HEK293 (cell line): ENCODE measurements around the gene ACKR4.

Experiments used
- CTCF ChIA-PET: fragments of 350-600 bp; formaldehyde crosslinking; extraction: SDS; loops from one replicate; lab custom pipeline; 2021; ENCODE audit warnings: antibody characterized with exemption; lab: Yijun Ruan, JAX
- POLR2A ChIA-PET: fragments of 300-600 bp; formaldehyde crosslinking; extraction: SDS; loops from one replicate; lab custom pipeline; 2020; ENCODE audit warnings: antibody characterized with exemption, inconsistent platforms; lab: Yijun Ruan, JAX
- H3K27ac ChIP-seq: fragments of 200-500 bp; sonication (Bioruptor generic); 2 replicates; pipeline ENCODE4 v1.5.1; 2014; ENCODE audit warnings: low read depth, low read length, control low read depth, inconsistent platforms; ENCODE audit errors: extremely low read depth
- H3K36me3 ChIP-seq, 2 experiments: fragments of 200-500 bp in 1 of 2; sonication (Bioruptor generic) in 1 of 2; 1 replicate in 1 of 2; 2 replicates in 1 of 2; pipeline ENCODE4 v1.5.1; 2014 to 2017; ENCODE audit warnings: inconsistent platforms in 2 of 2, low read length in 2 of 2; ENCODE audit not compliant: control insufficient read depth in 2 of 2, insufficient read depth in 1 of 2
- H3K4me1 ChIP-seq: fragments of 200-500 bp; sonication (Bioruptor generic); 2 replicates; pipeline ENCODE4 v1.5.1; 2014; ENCODE audit warnings: mild to moderate bottlenecking, low read length, inconsistent platforms; ENCODE audit not compliant: control insufficient read depth, insufficient read depth
- H3K4me3 ChIP-seq: 2 replicates; pipeline ENCODE4 v1.5.1; 2011; ENCODE audit warnings: low read depth, mild to moderate bottlenecking, control low read depth, low read length, moderate library complexity
- H3K9me3 ChIP-seq: fragments of 200-500 bp; sonication (Bioruptor generic); 2 replicates; pipeline ENCODE4 v1.5.1; 2014; ENCODE audit warnings: low read depth, low read length, inconsistent platforms; ENCODE audit not compliant: control insufficient read depth, insufficient read depth
- GLIS2 ChIP-seq: fragments of 450-650 bp; formaldehyde crosslinking; IDR thresholded peaks from 2 replicates; pipeline ENCODE4 v1.5.1; 2016; ENCODE audit warnings: missing biosample characterization, missing genetic modification characterization
- KLF10 ChIP-seq: fragments of 450-650 bp; IDR thresholded peaks from 2 replicates; pipeline ENCODE4 v1.5.1; 2018; ENCODE audit warnings: missing biosample characterization, mild to moderate bottlenecking, missing genetic modification characterization
- KLF9 ChIP-seq: fragments of 450-650 bp; formaldehyde crosslinking; IDR thresholded peaks from 2 replicates; pipeline ENCODE4 v1.5.1; 2016; ENCODE audit warnings: missing biosample characterization, missing genetic modification characterization, low read depth
- OVOL3 ChIP-seq: fragments of 450-650 bp; formaldehyde crosslinking; IDR thresholded peaks from 2 replicates; pipeline ENCODE4 v1.5.1; 2016; ENCODE audit warnings: missing biosample characterization, missing genetic modification characterization
- ZBTB8A ChIP-seq: fragments of 450-650 bp; formaldehyde crosslinking; IDR thresholded peaks from 2 replicates; pipeline ENCODE4 v1.5.1; 2016; ENCODE audit warnings: missing biosample characterization, missing genetic modification characterization
- ZFHX2 ChIP-seq: fragments of 450-650 bp; formaldehyde crosslinking; conservative IDR thresholded peaks from 2 replicates; pipeline ENCODE4 v1.5.1; 2016; ENCODE audit warnings: missing biosample characterization, missing genetic modification characterization
- ZNF223 ChIP-seq: fragments of 450-650 bp; formaldehyde crosslinking; IDR thresholded peaks from 2 replicates; pipeline ENCODE4 v1.5.1; 2016; ENCODE audit warnings: missing biosample characterization, missing genetic modification characterization
- ZNF302 ChIP-seq: fragments of 450-650 bp; formaldehyde crosslinking; IDR thresholded peaks from 2 replicates; pipeline ENCODE4 v1.5.1; 2016; ENCODE audit warnings: missing biosample characterization, missing genetic modification characterization, low read depth
- ZNF324 ChIP-seq: fragments of 450-650 bp; formaldehyde crosslinking; IDR thresholded peaks from 2 replicates; pipeline ENCODE4 v1.5.1; 2016; ENCODE audit warnings: missing biosample characterization, missing genetic modification characterization
- ZNF394 ChIP-seq: fragments of 450-650 bp; formaldehyde crosslinking; IDR thresholded peaks from 2 replicates; pipeline ENCODE4 v1.5.1; 2016; ENCODE audit warnings: missing biosample characterization, missing genetic modification characterization, mild to moderate bottlenecking, moderate library complexity, borderline replicate concordance
- ZNF433 ChIP-seq: fragments of 450-650 bp; formaldehyde crosslinking; IDR thresholded peaks from 2 replicates; pipeline ENCODE4 v1.5.1; 2016; ENCODE audit warnings: missing biosample characterization, missing genetic modification characterization, low read depth
- ZNF514 ChIP-seq: fragments of 450-650 bp; formaldehyde crosslinking; IDR thresholded peaks from 2 replicates; pipeline ENCODE4 v1.5.1; 2016; ENCODE audit warnings: missing biosample characterization, missing genetic modification characterization
- ZNF529 ChIP-seq: fragments of 450-650 bp; formaldehyde crosslinking; IDR thresholded peaks from 2 replicates; pipeline ENCODE4 v1.5.1; 2017; ENCODE audit warnings: missing genetic modification characterization, missing biosample characterization; ENCODE audit not compliant: insufficient replicate concordance
- ZNF544 ChIP-seq: fragments of 450-650 bp; formaldehyde crosslinking; IDR thresholded peaks from 2 replicates; pipeline ENCODE4 v1.5.0; 2017; ENCODE audit warnings: missing biosample characterization, missing genetic modification characterization
- ZNF777 ChIP-seq: fragments of 450-650 bp; formaldehyde crosslinking; IDR thresholded peaks from 2 replicates; pipeline ENCODE4 v1.5.1; 2017; ENCODE audit warnings: missing biosample characterization, missing genetic modification characterization, borderline replicate concordance
- TF ChIP-seq, protein P1 (sequence below): fragments of 450-650 bp; formaldehyde crosslinking; IDR thresholded peaks from 2 replicates; pipeline ENCODE4 v1.5.1; 2017; ENCODE audit warnings: missing biosample characterization, missing genetic modification characterization
- TF ChIP-seq, protein P2 (sequence below): fragments of 450-650 bp; formaldehyde crosslinking; IDR thresholded peaks from 2 replicates; pipeline ENCODE4 v1.5.1; 2016; ENCODE audit warnings: missing biosample characterization, missing genetic modification characterization
- TF ChIP-seq, protein P3 (sequence below): fragments of 450-650 bp; formaldehyde crosslinking; IDR thresholded peaks from 2 replicates; pipeline ENCODE4 v1.5.1; 2016; ENCODE audit warnings: missing biosample characterization, missing genetic modification characterization
- TF ChIP-seq, protein P4 (sequence below): fragments of 450-650 bp; formaldehyde crosslinking; IDR thresholded peaks from 2 replicates; pipeline ENCODE4 v1.5.1; 2016; ENCODE audit warnings: missing biosample characterization, missing genetic modification characterization
- TF ChIP-seq, protein P5 (sequence below): fragments of 450-650 bp; formaldehyde crosslinking; IDR thresholded peaks from 2 replicates; pipeline ENCODE4 v1.5.1; 2016; ENCODE audit warnings: missing biosample characterization, missing genetic modification characterization, borderline replicate concordance
- TF ChIP-seq, protein P6 (sequence below): fragments of 450-650 bp; formaldehyde crosslinking; IDR thresholded peaks from 2 replicates; pipeline ENCODE4 v1.5.1; 2016; ENCODE audit warnings: missing biosample characterization, missing genetic modification characterization
- TF ChIP-seq, protein P7 (sequence below): fragments of 450-650 bp; formaldehyde crosslinking; IDR thresholded peaks from 2 replicates; pipeline ENCODE4 v1.5.1; 2017; ENCODE audit warnings: missing biosample characterization, missing genetic modification characterization
- TF ChIP-seq, protein P8 (sequence below): fragments of 450-650 bp; formaldehyde crosslinking; IDR thresholded peaks from 2 replicates; pipeline ENCODE4; 2016; ENCODE audit warnings: missing biosample characterization, missing genetic modification characterization

ACKR4 gene

DNA sequence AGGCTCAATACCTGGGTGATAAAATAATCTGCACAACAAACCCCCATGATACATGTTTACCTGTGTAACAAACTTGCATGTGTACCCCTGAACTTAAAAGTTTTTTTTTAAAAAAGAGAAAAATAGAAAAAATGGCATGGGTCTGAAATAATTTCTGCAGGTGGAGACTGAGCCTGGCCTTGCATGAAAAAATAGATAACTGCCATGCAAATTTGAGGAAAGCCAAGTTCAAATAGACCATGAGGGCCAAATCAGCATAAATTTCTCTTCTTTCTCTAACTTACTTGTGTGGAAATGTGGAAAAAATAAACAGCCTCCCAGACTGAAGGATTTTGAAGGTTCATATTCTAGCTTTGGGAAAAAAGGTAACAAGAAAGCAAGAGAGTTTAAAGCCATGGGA lies 744 bp upstream of the ACKR4 start (continued):
- TF ChIP-seq ZNF544 (tag by site-specific recombination): no peak
- no peak for TF ChIP-seq ZNF223
- no peak for TF ChIP-seq ZNF529 (tag by site-specific recombination)
- TF ChIP-seq KLF10: no peak
- no peak for TF ChIP-seq OVOL3 (tag by site-specific recombination)
- TF ChIP-seq ZNF302 (tag by site-specific recombination): no peak

DNA sequence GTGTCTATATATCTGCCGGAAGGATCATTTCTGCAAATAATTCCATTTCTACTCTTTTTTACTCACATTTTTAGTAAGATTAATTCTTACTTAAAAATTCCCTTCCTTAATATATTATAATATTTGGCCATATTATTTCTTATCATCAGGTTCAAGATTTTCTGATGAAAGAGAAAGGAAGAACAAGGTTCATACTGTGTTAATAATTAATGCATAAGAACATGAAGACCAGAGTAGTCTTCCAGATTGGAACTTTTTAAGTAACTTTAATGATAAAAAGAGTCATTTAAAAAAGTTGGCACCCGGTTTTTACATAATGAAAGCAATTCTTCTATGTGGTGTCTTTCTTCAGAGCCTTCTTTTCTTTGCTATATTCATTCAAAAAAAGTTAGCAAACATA lies 590 bp downstream of the ACKR4 start:
- POLR2A ChIA-PET: no interaction called here
- H3K9me3 ChIP-seq: no peaks in the 10 kb centered on the region
- no peak overlapping the region for H3K4me3 ChIP-seq
- TF ChIP-seq, protein P1, sequence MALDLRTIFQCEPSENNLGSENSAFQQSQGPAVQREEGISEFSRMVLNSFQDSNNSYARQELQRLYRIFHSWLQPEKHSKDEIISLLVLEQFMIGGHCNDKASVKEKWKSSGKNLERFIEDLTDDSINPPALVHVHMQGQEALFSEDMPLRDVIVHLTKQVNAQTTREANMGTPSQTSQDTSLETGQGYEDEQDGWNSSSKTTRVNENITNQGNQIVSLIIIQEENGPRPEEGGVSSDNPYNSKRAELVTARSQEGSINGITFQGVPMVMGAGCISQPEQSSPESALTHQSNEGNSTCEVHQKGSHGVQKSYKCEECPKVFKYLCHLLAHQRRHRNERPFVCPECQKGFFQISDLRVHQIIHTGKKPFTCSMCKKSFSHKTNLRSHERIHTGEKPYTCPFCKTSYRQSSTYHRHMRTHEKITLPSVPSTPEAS (tag by site-specific recombination): no peak
- TF ChIP-seq, protein P2, sequence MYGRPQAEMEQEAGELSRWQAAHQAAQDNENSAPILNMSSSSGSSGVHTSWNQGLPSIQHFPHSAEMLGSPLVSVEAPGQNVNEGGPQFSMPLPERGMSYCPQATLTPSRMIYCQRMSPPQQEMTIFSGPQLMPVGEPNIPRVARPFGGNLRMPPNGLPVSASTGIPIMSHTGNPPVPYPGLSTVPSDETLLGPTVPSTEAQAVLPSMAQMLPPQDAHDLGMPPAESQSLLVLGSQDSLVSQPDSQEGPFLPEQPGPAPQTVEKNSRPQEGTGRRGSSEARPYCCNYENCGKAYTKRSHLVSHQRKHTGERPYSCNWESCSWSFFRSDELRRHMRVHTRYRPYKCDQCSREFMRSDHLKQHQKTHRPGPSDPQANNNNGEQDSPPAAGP (tag by site-specific recombination): no peak
- no peak for TF ChIP-seq ZNF433 (tag by site-specific recombination)
- TF ChIP-seq, protein P3, sequence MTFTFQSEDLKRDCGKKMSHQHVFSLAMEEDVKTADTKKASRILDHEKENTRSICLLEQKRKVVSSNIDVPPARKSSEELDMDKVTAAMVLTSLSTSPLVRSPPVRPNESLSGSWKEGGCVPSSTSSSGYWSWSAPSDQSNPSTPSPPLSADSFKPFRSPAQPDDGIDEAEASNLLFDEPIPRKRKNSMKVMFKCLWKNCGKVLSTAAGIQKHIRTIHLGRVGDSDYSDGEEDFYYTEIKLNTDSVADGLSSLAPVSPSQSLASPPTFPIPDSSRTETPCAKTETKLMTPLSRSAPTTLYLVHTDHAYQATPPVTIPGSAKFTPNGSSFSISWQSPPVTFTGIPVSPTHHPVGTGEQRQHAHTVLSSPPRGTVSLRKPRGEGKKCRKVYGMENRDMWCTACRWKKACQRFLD (tag by site-specific recombination): no peak
- no peak for TF ChIP-seq ZFHX2 (tag by site-specific recombination)
- no peak for TF ChIP-seq KLF9
- H3K4me1 ChIP-seq: no peaks in the 10 kb centered on the region
- H3K27ac ChIP-seq: no peak overlapping the region
- CTCF ChIA-PET: no interaction called here
- H3K36me3 ChIP-seq: peaks cover 0 to 7% of the 10 kb centered on the region in 2 experiments; a peak in 2 of 3 replicates

DNA sequence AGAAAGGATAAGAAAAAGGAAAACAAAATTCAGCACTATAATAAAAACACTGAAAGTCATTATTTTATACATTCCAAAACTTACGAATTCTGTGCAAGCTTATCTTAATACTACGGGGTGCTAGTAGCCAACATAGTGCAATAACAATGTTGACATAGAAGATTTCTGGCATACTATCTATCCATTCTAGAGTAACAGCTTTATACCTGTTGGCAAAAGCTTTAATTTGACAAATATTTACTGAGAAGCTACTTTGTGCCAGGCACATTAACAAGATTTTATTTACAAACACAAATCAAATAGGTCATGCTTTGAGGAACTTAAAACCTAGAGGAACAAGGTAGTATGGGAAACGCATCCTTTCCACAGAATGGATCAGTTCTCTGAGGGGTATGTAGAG lies 1.1 kb downstream of the ACKR4 start:
- CTCF ChIA-PET: no interaction called here
- H3K27ac ChIP-seq: no peak overlapping the region
- POLR2A ChIA-PET: interaction anchor here (0.5 kb wide), 1 partner anchor 516 kb away, joined by 3 read pairs; no protein-coding TSS in a partner anchor
- peaks cover 0 to 12% of the 10 kb centered on the region in 2 experiments; a peak in 2 of 3 replicates for H3K36me3 ChIP-seq
- no peaks in the 10 kb centered on the region for H3K4me1 ChIP-seq
- H3K9me3 ChIP-seq: no peaks in the 10 kb centered on the region
- no peak overlapping the region for H3K4me3 ChIP-seq
- TF ChIP-seq, protein P4, sequence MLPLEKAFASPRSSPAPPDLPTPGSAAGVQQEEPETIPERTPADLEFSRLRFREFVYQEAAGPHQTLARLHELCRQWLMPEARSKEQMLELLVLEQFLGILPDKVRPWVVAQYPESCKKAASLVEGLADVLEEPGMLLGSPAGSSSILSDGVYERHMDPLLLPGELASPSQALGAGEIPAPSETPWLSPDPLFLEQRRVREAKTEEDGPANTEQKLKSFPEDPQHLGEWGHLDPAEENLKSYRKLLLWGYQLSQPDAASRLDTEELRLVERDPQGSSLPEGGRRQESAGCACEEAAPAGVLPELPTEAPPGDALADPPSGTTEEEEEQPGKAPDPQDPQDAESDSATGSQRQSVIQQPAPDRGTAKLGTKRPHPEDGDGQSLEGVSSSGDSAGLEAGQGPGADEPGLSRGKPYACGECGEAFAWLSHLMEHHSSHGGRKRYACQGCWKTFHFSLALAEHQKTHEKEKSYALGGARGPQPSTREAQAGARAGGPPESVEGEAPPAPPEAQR: no peak
- TF ChIP-seq ZNF324 (tag by site-specific recombination): no peak
- no peak for TF ChIP-seq GLIS2 (tag by site-specific recombination)
- no peak for TF ChIP-seq ZBTB8A (tag by site-specific recombination)
- TF ChIP-seq ZNF394 (tag by site-specific recombination): no peak
- TF ChIP-seq, protein P5, sequence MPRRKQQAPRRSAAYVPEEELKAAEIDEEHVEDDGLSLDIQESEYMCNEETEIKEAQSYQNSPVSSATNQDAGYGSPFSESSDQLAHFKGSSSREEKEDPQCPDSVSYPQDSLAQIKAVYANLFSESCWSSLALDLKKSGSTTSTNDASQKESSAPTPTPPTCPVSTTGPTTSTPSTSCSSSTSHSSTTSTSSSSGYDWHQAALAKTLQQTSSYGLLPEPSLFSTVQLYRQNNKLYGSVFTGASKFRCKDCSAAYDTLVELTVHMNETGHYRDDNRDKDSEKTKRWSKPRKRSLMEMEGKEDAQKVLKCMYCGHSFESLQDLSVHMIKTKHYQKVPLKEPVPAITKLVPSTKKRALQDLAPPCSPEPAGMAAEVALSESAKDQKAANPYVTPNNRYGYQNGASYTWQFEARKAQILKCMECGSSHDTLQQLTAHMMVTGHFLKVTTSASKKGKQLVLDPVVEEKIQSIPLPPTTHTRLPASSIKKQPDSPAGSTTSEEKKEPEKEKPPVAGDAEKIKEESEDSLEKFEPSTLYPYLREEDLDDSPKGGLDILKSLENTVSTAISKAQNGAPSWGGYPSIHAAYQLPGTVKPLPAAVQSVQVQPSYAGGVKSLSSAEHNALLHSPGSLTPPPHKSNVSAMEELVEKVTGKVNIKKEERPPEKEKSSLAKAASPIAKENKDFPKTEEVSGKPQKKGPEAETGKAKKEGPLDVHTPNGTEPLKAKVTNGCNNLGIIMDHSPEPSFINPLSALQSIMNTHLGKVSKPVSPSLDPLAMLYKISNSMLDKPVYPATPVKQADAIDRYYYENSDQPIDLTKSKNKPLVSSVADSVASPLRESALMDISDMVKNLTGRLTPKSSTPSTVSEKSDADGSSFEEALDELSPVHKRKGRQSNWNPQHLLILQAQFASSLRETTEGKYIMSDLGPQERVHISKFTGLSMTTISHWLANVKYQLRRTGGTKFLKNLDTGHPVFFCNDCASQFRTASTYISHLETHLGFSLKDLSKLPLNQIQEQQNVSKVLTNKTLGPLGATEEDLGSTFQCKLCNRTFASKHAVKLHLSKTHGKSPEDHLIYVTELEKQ (tag by site-specific recombination): no peak
- TF ChIP-seq, protein P6, sequence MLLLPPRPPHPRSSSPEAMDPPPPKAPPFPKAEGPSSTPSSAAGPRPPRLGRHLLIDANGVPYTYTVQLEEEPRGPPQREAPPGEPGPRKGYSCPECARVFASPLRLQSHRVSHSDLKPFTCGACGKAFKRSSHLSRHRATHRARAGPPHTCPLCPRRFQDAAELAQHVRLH (tag by site-specific recombination): no peak
- TF ChIP-seq, protein P7, sequence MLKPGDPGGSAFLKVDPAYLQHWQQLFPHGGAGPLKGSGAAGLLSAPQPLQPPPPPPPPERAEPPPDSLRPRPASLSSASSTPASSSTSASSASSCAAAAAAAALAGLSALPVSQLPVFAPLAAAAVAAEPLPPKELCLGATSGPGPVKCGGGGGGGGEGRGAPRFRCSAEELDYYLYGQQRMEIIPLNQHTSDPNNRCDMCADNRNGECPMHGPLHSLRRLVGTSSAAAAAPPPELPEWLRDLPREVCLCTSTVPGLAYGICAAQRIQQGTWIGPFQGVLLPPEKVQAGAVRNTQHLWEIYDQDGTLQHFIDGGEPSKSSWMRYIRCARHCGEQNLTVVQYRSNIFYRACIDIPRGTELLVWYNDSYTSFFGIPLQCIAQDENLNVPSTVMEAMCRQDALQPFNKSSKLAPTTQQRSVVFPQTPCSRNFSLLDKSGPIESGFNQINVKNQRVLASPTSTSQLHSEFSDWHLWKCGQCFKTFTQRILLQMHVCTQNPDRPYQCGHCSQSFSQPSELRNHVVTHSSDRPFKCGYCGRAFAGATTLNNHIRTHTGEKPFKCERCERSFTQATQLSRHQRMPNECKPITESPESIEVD: no peak
- no peak for TF ChIP-seq ZNF514 (tag by site-specific recombination)
- no peak for TF ChIP-seq ZNF777 (tag by site-specific recombination)
- TF ChIP-seq, protein P8, sequence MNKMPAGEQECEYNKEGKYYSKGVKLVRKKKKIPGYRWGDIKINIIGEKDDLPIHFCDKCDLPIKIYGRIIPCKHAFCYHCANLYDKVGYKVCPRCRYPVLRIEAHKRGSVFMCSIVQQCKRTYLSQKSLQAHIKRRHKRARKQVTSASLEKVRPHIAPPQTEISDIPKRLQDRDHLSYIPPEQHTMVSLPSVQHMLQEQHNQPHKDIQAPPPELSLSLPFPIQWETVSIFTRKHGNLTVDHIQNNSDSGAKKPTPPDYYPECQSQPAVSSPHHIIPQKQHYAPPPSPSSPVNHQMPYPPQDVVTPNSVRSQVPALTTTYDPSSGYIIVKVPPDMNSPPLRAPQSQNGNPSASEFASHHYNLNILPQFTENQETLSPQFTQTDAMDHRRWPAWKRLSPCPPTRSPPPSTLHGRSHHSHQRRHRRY: no peak
